Ovary (tissue), 3 donors: ENCODE measurements around the gene ODAD4.

Experiments
- POLR2A ChIP-seq: fragments of 450-650 bp; IDR thresholded peaks from one replicate; pipeline ENCODE4 v1.6.1; 2017; ENCODE audit warnings: antibody characterized with exemption, mild to moderate bottlenecking, moderate library complexity
- TF ChIP-seq, protein P1 (sequence below), 3 donors: fragments of 450-650 bp in 2 of 3; fragments of 200-600 bp in 1 of 3; IDR thresholded peaks; one replicate each; pipeline versions ENCODE4 v1.5.1 to v1.8.0; 2016 to 2022; ENCODE audit warnings: antibody characterized with exemption in 3 of 3, mild to moderate bottlenecking in 1 of 3
- donor health status: DM: no; HTN: no; CAD: no.

DNA sequence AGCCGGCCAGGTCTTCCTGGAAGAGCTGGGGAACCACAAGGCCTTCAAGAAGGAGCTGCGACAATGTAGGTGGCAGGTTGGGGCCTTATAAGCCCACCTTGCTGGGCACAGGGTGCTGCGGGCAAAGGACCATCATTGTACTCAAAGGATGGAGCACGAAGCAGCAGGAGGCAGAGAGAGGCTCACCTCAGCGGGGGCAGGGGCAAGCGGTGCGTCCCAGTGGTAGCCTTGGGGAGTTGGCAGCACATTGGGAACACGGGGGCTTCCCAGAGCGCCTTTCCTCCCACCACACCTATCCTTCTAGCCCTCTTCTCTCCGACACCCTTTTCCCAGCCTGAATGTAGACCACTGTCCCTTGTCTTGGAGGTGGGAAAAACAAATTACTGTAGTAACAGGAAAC, 38.3 kb downstream of the ODAD4 start:
- TF ChIP-seq, protein P1, sequence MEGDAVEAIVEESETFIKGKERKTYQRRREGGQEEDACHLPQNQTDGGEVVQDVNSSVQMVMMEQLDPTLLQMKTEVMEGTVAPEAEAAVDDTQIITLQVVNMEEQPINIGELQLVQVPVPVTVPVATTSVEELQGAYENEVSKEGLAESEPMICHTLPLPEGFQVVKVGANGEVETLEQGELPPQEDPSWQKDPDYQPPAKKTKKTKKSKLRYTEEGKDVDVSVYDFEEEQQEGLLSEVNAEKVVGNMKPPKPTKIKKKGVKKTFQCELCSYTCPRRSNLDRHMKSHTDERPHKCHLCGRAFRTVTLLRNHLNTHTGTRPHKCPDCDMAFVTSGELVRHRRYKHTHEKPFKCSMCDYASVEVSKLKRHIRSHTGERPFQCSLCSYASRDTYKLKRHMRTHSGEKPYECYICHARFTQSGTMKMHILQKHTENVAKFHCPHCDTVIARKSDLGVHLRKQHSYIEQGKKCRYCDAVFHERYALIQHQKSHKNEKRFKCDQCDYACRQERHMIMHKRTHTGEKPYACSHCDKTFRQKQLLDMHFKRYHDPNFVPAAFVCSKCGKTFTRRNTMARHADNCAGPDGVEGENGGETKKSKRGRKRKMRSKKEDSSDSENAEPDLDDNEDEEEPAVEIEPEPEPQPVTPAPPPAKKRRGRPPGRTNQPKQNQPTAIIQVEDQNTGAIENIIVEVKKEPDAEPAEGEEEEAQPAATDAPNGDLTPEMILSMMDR (IDR thresholded peaks at IDR 0.05): no peak
- no peak for TF ChIP-seq POLR2A
